GM18951 (cell line): Measurements from ENCODE around the gene PDE4A.

ENCODE experiments used
- POLR2A ChIP-seq: IDR thresholded peaks from 4 replicates; pipeline ENCODE4 v1.6.1; 2011; ENCODE audit warnings: mild to moderate bottlenecking; ENCODE audit not compliant: insufficient read length, insufficient read depth; ENCODE audit errors: extremely low read depth
- in situ Hi-C: fragments of 300-500 bp; cut with MboI; formaldehyde crosslinking; loops from one replicate; pipeline ENCODE4 v1.12.0; 2022; ENCODE audit warnings: low sequenced_read_pairs, mixed read lengths, inconsistent platforms; ENCODE audit not compliant: unreplicated experiment

The PDE4A gene

DNA sequence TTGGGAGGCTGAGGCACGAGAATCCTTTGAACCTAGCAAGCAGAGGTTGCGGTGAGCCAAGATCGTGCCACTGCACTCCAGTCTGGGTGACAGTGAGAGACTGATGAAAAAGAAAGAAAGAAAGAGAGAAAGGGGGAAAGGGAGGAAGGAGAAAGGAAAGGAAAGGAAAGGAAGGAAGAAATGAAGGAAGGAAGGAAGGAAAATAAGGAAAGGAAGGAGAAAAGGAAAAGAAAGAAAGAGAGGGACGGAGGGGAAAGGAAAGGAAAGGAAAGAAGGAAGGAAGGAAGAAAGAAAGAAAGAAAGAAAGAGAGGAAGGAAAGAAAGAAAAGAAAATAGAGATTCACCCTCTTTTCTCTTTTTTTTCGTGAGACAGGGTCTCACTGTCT lies 8.7 kb downstream of the PDE4A start:
- in situ Hi-C loops = no loop called here
- no peak for TF ChIP-seq POLR2A

- in situ Hi-C loops = no loop called here
These were observed 10.3 kb downstream of the PDE4A start for GRCh38 chr19:10430505-10431253.

DNA sequence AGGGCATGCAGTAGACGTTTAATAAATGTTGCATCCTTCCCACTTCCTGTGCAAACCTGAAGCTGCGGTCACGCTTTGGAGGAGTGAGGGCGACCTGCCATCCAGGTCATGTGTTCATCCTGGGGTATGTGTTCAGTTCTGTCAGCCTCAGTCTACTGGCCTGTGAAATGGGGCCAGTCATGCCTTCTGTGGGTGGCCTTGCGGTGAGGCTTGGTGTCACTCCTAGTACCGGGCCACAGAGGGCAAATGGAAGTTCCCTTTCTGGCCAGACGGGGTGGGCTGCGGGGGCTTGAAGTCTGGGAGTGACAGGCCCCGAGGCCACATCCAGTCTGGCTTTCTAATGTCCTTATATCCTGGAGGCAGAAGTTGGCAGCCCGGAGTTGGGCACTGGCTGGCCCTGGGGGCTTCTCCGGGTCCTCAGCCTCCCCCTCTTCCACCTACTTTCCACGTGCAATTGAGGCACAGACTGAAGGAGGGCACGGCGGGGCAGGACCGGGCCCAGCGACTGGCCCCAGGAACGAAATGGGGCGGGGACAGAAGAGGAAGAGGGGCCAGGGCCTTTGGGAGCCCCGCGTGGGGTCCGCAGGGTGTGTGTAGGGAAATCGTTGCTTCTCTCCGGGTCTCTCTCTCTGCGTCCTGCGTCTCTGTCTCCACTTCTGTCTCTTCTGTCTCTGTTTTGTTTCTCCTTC lies 11.1 kb downstream of the PDE4A start:
- in situ Hi-C loops = no loop called here

More at GRCh38 chr19:10430505-10431253, 10.3 kb downstream of the PDE4A start:
- peak; percentile 40 for TF ChIP-seq POLR2A

DNA sequence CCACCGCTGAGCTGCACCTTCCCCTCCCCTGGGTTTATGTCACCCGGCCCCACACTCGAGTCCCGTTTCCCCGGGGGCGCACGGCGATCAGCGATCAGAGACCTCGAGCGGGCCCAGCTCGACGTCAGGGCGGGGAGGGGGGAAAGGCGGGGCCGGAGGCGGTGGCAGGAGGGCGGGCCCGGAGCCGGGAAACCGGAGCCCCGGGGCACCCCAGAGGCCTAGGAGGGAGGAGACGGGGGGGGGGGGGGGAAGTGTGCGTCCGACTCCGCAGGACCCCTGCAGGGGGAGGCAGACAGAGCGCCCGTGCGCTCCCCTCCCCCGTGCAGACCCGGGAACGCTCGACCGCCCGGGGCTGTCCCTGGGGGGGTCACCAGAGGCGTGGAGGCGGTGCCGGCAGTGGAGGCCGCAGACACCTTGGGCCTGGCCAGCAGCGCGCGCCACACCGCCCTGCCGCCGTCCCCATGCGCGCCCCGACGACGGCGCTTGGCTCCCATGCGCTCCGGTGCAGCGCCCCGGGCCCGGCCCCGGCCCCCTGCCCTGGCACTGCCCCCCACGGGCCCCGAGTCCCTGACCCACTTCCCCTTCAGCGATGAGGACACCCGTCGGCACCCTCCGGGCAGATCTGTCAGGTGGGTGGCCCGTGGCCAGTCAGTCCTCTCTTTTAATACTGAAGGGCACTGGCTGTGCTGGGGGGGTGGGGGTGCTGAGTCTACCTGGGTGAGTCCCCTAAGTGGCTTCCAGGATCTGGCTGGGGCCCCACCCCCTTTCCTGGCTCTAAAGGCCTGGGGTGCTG lies 11.8 kb downstream of the PDE4A start:
- in situ Hi-C loops = no loop called here
- no peak for TF ChIP-seq POLR2A

More for the DNA sequence above, 11.1 kb downstream of the PDE4A start:
- TF ChIP-seq POLR2A = no peak

GRCh38 chr19:10432736-10433130 lies 12.4 kb downstream of the PDE4A start:
- TF ChIP-seq POLR2A = no peak
- in situ Hi-C loops = no loop called here

DNA sequence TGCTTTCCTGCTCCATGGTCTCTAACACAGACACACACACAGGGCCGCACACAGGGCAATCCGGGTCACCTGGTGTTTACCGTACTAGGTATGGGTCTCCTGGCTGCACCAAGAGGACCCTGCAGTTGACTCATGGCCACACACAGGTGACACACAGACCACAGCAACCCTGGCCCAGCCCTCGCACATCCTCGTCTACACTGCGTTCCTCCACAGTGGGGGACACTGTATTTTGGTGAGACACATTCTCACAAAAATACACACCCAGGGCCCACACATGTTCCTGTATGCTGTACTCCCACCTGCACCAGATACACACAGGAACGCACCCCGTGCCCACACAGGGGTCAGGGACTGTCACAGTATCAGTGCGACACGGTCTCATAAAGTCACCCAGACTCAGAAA lies 12.8 kb downstream of the PDE4A start:
- in situ Hi-C loops = no loop called here
- no peak for TF ChIP-seq POLR2A

DNA sequence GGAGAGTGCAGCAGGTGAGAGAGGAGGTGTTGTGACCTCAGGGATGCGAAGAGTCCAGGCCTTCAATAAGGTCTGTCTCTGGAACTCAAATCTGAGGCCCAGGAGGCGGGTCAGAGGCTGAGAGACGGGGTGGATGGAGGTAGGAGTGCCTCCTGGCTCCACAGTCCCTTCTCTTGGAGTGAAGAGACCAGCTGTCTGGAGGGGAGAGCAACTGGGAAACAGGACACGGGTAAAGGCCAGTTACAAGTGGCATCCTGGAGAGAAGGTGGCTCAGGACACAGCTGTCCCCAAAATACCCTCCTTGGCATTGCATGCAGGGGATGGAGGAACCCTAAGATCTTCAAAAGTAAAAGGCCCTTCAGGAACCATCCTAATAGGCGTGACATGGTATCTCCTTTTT lies 19.2 kb downstream of the PDE4A start:
- no peak for TF ChIP-seq POLR2A
- in situ Hi-C loops = no loop called here

DNA sequence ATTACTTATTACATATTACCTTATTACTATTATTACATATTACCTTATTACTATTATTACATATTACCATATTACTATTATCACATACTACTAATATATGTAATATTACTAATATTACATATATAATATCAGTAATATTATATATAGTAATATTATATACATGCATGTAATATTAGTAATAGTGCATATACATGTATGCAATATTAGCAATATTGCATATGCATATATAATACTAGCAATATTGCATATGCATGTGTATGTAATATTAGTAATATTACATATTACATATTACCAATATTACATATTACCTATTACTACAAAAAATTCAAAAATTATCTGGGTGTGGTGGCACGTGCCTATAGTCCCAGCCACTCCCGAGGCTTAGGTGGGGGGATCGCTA lies 22.4 kb downstream of the PDE4A start:
- no peak for TF ChIP-seq POLR2A
- in situ Hi-C loops = no loop called here

- TF ChIP-seq POLR2A = no peak
- in situ Hi-C loops = no loop called here
These were observed 28.7 kb downstream of the PDE4A start for GRCh38 chr19:10449037-10449436.

- in situ Hi-C loops = no loop called here
- no peak for TF ChIP-seq POLR2A
These were observed 30.0 kb downstream of the PDE4A start for GRCh38 chr19:10450191-10450852.

DNA sequence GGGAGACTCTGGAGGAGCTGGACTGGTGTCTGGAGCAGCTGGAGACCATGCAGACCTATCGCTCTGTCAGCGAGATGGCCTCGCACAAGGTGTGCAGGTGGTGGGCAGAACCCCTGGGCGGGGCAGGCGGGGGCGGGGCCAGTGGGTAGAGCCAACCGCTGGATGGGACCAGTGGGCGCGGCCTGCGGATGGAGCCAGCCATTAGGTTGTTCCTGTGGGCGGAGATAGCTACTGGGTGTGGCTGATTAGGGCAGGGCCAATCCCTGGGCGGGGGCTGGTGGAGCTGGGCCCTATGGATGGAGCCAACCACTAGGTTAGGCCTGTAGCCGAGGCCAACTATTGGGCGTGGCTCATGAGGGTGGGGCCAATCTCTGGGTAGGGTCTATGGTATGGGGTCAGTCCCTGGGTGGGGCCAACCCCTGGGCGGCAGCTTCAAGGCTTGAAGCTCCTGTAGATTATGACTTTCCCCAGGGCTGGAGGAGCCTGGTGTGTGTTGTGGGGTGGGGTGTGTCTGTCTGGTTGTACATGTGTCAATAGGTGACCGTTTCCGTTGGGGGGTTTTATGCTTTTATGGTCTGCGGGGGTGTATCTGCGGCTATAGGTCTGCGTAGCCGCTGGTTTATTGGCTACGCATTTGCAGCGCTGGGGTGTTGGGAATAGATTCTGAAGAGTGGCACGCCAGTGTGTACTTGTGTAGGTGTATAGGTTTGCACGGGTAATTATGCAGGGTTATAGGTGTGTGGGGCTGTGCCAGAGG lies 30.7 kb downstream of the PDE4A start:
- no peak for TF ChIP-seq POLR2A
- in situ Hi-C loops = no loop called here

DNA sequence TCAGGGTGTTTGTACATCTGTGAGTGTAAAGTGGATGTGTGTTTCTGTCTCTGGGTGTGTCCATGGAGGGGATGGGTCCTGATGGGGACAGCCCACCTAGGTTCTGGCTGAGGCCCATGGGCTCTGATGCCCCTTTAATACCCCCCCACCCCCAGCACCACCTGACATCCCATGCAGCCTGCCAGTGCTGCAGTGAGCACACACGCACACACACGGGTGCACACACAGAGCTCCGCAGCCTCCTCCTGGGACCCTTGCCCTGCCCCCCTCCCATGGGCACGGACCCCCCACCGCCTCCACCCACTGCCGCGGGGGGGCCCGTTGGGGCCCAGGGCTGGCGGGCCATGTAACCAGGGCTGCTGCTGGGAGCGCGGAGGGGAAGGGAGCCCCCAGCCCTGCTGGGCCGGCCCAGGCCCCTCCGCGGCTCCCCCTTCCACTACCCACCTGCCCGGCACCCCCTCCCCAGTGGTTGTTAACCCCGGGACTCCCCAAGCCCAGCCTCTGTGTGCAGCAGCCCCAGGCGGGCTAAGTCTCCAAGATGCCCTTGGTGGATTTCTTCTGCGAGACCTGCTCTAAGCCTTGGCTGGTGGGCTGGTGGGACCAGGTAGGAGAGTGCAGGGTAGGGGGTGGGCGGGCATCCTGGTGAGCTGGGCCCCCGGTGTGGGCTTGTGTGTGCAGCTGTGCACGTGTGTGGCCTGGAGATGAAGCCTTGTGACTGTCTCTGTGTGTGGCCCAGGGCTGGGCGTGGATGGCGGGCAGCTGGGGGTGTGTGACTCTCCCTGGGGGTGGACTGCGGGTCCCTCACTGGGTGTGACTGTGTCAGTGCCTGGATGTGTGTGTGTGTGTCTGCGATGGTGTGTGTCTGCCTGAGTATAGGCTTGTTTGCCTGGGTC lies 32.6 kb downstream of the PDE4A start:
- TF ChIP-seq POLR2A = no peak
- in situ Hi-C loops = no loop called here

DNA sequence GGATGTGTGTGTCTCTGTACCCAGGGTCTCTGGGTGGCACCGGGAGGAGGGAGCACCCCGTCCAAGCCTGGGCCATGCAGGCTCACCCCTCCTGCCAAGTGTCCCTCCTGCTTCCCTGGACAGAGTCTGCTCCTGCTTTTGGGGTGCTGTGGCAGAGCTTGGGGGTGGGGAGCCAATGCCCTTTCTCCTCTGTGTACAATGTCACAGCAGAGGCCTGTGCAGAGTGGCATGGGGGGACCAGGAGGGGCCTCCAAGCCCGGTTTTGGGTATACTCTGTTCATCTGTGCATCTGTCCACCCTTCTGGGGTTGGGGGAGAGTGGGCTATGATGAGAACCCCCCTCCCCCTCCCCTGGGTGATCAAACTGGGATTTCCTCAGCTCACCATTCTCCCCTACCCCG lies 33.5 kb downstream of the PDE4A start:
- no peak for TF ChIP-seq POLR2A
- in situ Hi-C loops = no loop called here
